G401.6 (cell line): ENCODE measurements around the gene UTP4.
"Not testable (repeated sequence)": the region's sequence is repeated elsewhere in the genome, so short reads cannot be mapped to it uniquely, and the experiment has no call there.

Source experiments
- FAIRE-seq: peaks from 2 replicates; lab custom pipeline; 2012; peaks lifted over from hg19 to GRCh38; lab: Jason Lieb, UNC

The UTP4 gene

DNA sequence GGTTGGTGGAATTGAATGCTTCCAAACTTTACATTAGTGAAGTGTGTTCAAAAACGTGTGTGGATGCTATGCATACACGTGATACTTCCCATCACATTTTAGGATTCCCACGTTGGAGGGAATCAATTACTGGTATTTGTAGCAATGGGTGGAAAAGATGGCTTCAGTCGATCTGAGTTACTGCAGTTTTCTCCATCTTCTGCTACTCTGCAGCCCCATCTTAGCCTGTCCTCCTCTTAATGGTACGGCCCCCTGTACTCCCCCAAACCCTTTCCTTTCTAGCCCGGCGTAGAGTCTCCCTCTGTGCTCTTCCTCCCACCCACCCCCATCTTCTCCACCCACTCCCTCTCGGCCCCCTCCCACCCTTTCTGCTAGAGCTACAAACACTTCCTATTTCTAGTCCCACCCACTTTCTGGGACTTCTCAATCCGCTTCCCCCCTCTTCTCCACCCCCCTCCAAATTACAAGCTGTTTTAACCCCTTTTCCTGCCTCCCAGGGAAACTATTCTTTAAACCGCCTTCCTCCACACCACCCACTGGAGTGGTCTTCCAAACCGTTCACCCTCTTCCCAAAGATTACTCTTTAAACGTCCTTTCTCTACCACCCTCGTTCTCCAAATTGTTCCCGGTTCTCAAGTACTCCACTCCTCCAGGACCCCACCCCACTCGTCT lies 1.1 kb upstream of the UTP4 start:
- no peak for FAIRE-seq

GRCh38 chr16:69131839-69132423 lies 518 bp upstream of the UTP4 start:
- no peak for FAIRE-seq

DNA sequence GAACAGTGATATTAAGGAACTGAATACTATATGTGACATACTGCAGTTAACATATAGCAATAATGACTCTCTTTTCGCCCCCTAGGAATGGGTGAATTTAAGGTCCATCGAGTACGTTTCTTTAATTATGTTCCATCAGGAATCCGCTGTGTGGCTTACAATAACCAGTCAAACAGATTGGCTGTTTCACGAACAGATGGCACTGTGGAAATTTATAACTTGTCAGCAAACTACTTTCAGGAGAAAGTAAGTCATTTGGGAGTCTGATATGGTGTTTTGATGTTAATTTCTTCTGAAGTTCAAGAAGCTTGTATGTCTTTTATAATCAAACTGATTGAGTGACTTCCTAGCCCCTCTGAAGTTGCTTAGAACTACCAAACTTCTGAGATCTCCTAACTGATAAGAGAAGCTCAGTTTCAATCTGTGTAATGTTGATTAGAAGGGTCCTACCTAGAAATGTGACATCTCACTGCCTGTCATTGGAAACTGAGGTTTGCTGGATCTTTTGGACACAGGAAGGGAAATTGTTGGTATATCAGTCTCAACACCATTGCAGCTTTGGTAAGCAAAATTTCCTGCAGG lies 1.0 kb downstream of the UTP4 start:
- no peak for FAIRE-seq

DNA sequence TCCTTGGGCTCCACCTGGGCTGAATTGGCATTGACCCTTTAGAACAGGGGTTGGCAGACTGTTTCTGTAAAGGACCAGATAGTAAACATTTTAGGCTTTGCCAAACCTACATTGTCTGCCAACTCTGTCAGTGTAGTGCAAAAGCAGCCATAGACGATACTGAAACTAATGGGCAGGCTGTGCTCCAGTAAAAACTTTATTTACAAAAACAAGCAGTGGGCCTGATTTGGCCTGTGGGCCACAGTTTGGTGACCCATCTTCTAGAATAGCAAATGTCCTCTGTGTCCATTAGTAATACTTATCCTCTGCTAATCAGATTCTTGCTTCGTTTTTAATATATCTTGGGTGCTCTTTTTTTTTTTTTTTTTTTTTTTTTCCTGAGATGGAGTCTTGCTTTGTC lies 6.2 kb downstream of the UTP4 start:
- FAIRE-seq = no peak

GRCh38 chr16:69139464-69139863 lies 7.0 kb downstream of the UTP4 start:
- not testable (repeated sequence) for FAIRE-seq

GRCh38 chr16:69141014-69141413 lies 8.6 kb downstream of the UTP4 start:
- FAIRE-seq = no peak

- no peak for FAIRE-seq
Measured at GRCh38 chr16:69141936-69142335, 9.5 kb downstream of the UTP4 start.

- FAIRE-seq = no peak
Measured at GRCh38 chr16:69143116-69143515, 10.7 kb downstream of the UTP4 start.

- no peak for FAIRE-seq
Measured at GRCh38 chr16:69145658-69146057, 13.2 kb downstream of the UTP4 start.

DNA sequence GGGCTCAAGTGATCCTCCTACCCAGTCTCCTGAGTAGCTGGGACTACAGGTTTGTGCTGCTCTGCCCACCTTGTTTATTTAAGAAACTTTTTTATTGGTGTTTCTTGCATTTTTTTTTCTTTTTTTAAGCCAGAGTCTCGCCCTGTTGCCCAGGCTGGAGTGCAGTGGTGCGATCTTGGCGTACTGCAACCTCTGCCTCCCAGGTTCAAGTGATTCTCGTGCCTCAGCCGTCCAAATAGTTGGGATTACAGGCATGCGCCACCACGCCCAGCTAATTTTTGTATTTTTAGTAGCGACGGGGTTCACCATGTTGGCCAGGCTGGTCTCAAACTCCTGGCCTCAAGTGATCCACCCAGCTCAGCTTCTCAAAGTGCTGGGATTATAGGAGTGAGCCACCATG lies 17.2 kb downstream of the UTP4 start:
- FAIRE-seq = not testable (repeated sequence)

DNA sequence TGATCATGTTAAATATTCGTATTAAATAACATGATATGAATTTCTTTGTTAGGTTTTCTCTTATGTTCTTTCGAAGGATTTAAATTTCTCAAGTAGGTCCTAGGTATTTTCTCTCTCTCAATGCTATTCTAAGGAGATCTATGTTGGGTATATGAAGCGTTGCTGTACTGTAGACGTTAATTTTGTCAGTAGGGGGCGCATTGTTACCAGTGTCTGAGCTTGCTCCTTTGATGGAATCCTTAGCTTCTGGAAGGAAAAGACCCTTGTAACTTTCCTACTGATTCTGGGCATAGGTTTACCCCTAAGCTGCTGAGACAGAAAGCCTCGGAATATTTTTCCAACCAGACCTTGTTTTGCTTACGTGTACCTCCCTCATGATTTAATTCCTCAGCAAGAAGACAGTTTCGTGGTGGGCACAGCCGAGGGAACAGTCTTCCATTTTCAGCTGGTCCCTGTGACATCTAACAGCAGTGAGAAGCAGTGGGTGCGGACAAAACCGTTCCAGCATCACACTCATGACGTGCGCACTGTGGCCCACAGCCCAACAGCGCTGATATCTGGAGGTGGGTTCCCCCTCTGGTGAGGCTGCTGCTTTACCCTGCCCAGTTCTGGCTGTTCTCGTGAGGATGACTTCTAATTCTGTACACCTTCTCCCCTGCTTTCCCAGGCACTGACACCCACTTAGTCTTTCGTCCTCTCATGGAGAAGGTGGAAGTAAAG lies 17.9 kb downstream of the UTP4 start:
- FAIRE-seq = peak; percentile 97

DNA sequence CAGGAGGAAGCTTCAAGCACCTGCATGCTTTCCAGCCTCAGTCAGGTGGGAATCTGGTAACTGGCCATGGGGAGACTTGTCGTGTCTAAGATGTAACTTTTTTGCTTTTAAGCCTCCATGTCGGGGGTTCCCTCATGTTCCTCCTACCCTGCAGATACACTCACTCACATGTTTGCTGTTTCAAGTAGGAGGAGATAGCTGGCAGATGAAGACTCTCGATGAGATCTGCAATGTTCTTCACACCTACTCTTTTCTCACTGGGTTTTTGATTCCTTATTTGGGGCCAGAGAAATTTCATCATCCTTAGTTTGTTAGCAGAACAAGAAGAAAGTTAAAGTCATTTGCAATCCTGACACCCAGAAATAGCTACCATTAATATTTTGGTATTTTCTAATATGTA lies 24.7 kb downstream of the UTP4 start:
- no peak for FAIRE-seq

DNA sequence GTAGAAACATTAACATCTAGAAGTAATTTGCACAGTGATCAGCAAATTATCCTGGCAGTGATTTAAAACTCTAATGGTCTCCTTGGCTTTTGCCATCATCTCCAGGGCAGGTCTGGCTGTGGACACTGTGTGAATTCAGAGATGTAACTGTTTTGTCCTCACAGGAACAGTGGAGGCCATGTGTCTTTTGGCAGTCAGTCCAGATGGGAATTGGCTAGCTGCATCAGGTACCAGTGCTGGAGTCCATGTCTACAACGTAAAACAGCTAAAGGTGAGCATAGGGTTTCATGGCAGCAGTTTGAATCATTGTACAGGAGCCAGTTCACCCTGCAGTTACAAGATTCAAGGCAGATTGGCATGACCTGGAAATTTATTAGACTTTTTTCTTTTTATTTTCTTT lies 27.7 kb downstream of the UTP4 start:
- FAIRE-seq = no peak

- FAIRE-seq = no peak
Measured at GRCh38 chr16:69165584-69165983, 33.1 kb downstream of the UTP4 start.

GRCh38 chr16:69166221-69166833 lies 33.9 kb downstream of the UTP4 start:
- FAIRE-seq = no peak

- no peak for FAIRE-seq
Measured at GRCh38 chr16:69166946-69167930, 34.8 kb downstream of the UTP4 start.

DNA sequence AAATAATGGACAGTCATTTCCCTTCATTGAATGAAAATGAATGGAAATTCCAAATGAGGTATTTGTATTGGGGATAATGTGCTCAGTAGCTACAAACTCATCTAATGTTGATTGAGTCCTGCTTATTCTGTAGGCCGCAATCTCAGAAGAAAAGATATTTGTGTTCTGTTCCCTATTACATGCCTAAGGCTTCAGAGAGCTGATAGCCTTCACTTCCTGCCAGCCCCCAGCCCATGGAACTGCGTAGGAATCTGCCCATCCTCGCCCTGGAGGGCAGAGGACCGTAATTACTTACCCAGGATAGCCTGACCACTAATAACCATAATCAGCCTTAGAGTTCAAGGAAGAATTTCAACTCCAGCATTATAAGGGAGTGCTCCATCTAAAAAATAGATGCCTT lies 36.6 kb downstream of the UTP4 start:
- no peak for FAIRE-seq

DNA sequence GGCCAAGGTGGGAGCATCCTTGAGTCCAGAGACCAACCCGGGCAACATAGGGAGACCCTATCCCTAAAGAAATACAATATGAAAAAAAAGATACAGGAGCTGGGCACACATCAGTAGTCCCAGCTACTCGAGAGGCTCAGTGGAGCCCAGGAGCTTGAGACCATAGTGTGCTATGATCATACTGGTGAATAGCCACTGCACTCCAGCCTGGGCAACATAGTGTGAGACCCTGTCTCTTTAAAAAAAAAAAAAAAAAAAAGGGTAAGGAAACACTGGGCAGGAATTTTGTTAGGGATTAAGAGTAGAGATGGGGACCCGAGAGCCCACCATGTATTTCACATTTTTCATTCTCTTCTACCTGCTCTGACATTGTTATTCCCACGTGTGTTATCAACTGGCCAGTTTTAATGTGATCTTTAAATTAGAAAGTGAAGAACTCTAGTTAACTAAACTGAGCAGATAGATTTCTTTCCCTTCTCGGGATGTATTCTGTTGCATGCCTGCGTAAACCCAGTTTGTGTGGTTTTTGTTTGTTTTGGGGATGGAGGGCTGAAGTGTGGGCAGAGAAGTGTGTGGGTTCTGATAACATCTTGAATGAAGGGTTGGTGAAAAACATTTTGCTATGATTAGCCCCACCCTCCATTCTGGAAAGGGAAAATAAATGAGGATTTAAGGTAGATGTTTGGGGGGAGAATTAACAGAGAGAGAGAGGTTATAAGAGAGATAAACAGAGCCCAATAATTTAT lies 37.3 kb downstream of the UTP4 start:
- FAIRE-seq = no peak

GRCh38 chr16:69171325-69172084 lies 39.1 kb downstream of the UTP4 start:
- no peak for FAIRE-seq
